ENCODE results near the gene ADARB2. TPM values are rescaled to one million over a fixed set of nuclear protein-coding genes. Genes with fewer than 3 reads are reported as not detected.

Gene ADARB2
- total and polyA plus RNA-seq, 10 of the 15 experiments (the other 5 are each of a cell fraction or from before 2014, with no cell fraction given) = 0.02 to 4.1 (median 0.76) TPM

DNA sequence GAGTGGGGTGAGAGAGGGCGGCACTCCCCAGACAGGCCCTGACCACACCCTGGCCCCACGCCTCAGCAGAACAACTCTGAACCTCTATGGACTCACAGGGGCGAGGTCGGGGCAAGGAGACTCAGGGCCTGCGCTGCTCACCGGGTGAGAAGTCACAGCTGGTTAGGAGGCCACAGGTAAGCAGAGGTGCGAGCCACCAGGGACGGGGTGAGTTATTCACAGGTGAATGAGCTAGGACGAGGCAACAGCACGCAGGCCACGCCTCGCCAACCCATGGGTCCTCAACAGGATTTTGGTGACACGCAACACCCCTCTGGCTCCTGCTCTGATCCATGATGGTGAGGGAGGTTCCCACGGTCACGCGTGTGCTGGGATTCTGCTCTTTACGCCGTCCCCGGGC, 202.5 kb downstream of the ADARB2 start:
- no peak overlapping the region for H3K27ac ChIP-seq (ENCODE audit: control insufficient read depth, insufficient read depth)
- no peaks in the 10 kb centered on the region for H3K79me2 ChIP-seq (ENCODE audit: control insufficient read depth, insufficient read depth, low read length)
- H3K4me3 ChIP-seq = no peak overlapping the region
- DNase-seq (ENCODE audit: low read depth, low spot score) (no peak), ATAC-seq (no peak), FAIRE-seq (no peak)
- SMC1A ChIA-PET (ENCODE audit: uncharacterized antibody, unreplicated experiment) = no interaction called here
- WGBS (ENCODE audit: insufficient coverage, insufficient replicate concordance, low lambda C conversion rate, missing lambda C conversion rate) = 57% methylated on average over 17 of the region's 19 CpGs
- in situ Hi-C loops (cut with MboI) = no loop called here
- no peak overlapping the region for H3K4me2 ChIP-seq (ENCODE audit: control insufficient read depth, insufficient read depth)
- no peaks in the 10 kb centered on the region; a peak in 1 of 4 replicates for H3K36me3 ChIP-seq (ENCODE audit: control insufficient read depth in 2 of 2, insufficient read depth in 2 of 2, low read length in 1 of 2)
- BruUV-seq (replicated peaks) = no TSS peak
- no peak overlapping the region for H3K9ac ChIP-seq (ENCODE audit: control insufficient read depth, insufficient read depth, low read length)
- no peaks in the 10 kb centered on the region for H3K4me1 ChIP-seq (ENCODE audit: control insufficient read depth, insufficient read depth, low read length)
- CTCF ChIA-PET = no interaction called here
- no peaks in the 10 kb centered on the region for H4K20me1 ChIP-seq (ENCODE audit: control insufficient read depth, insufficient read depth)
- POLR2A ChIA-PET = no interaction called here
- RAD21 ChIA-PET (ENCODE audit: unreplicated experiment) = no interaction called here
- no peaks in the 10 kb centered on the region for H3K9me3 ChIP-seq (replicated peaks; ENCODE audit: control insufficient read depth, insufficient read depth, low read length)
- intact Hi-C loops (cut with micrococcal nuclease; ENCODE audit: unreplicated experiment) = no loop called here
- no peaks in the 10 kb centered on the region for H3K27me3 ChIP-seq (replicated peaks in 1 of 2; ENCODE audit: control insufficient read depth in 2 of 2, insufficient read depth in 2 of 2, low read length in 1 of 2)
- no peak overlapping the region for H2AFZ ChIP-seq (ENCODE audit: control insufficient read depth, low read depth, low read length)
- TF ChIP-seq MEF2B (IDR thresholded peaks at IDR 0.05; ENCODE audit: partially characterized antibody, poor library complexity, severe bottlenecking) (no peak), TCF3 (IDR thresholded peaks at IDR 0.05; ENCODE audit: borderline replicate concordance, insufficient read depth, low read depth, low read length) (no peak), SRF (IDR thresholded peaks at IDR 0.05; ENCODE audit: low read depth in 2 of 2, low read length in 2 of 2) (no peak), WRNIP1 (IDR thresholded peaks at IDR 0.05; ENCODE audit: borderline replicate concordance, low read depth, low read length) (no peak), NFYB (IDR thresholded peaks at IDR 0.05; ENCODE audit: insufficient read depth, low read depth, low read length) (no peak), TAF1 (IDR thresholded peaks at IDR 0.05; ENCODE audit: borderline replicate concordance, low read depth, low read length) (no peak), ZNF274 (IDR thresholded peaks at IDR 0.05; ENCODE audit: insufficient read depth, insufficient read length) (no peak), CBX3 (IDR thresholded peaks at IDR 0.05; ENCODE audit: borderline replicate concordance, low read depth) (no peak)
- TF ChIP-seq, protein P1, sequence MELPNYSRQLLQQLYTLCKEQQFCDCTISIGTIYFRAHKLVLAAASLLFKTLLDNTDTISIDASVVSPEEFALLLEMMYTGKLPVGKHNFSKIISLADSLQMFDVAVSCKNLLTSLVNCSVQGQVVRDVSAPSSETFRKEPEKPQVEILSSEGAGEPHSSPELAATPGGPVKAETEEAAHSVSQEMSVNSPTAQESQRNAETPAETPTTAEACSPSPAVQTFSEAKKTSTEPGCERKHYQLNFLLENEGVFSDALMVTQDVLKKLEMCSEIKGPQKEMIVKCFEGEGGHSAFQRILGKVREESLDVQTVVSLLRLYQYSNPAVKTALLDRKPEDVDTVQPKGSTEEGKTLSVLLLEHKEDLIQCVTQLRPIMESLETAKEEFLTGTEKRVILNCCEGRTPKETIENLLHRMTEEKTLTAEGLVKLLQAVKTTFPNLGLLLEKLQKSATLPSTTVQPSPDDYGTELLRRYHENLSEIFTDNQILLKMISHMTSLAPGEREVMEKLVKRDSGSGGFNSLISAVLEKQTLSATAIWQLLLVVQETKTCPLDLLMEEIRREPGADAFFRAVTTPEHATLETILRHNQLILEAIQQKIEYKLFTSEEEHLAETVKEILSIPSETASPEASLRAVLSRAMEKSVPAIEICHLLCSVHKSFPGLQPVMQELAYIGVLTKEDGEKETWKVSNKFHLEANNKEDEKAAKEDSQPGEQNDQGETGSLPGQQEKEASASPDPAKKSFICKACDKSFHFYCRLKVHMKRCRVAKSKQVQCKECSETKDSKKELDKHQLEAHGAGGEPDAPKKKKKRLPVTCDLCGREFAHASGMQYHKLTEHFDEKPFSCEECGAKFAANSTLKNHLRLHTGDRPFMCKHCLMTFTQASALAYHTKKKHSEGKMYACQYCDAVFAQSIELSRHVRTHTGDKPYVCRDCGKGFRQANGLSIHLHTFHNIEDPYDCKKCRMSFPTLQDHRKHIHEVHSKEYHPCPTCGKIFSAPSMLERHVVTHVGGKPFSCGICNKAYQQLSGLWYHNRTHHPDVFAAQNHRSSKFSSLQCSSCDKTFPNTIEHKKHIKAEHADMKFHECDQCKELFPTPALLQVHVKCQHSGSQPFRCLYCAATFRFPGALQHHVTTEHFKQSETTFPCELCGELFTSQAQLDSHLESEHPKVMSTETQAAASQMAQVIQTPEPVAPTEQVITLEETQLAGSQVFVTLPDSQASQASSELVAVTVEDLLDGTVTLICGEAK (IDR thresholded peaks at IDR 0.05; ENCODE audit: borderline replicate concordance) = no peak
- TF ChIP-seq, protein P2, sequence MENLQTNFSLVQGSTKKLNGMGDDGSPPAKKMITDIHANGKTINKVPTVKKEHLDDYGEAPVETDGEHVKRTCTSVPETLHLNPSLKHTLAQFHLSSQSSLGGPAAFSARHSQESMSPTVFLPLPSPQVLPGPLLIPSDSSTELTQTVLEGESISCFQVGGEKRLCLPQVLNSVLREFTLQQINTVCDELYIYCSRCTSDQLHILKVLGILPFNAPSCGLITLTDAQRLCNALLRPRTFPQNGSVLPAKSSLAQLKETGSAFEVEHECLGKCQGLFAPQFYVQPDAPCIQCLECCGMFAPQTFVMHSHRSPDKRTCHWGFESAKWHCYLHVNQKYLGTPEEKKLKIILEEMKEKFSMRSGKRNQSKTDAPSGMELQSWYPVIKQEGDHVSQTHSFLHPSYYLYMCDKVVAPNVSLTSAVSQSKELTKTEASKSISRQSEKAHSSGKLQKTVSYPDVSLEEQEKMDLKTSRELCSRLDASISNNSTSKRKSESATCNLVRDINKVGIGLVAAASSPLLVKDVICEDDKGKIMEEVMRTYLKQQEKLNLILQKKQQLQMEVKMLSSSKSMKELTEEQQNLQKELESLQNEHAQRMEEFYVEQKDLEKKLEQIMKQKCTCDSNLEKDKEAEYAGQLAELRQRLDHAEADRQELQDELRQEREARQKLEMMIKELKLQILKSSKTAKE (IDR thresholded peaks at IDR 0.05; ENCODE audit: low read depth, poor library complexity, severe bottlenecking) = no peak
- TF ChIP-seq, protein P3, sequence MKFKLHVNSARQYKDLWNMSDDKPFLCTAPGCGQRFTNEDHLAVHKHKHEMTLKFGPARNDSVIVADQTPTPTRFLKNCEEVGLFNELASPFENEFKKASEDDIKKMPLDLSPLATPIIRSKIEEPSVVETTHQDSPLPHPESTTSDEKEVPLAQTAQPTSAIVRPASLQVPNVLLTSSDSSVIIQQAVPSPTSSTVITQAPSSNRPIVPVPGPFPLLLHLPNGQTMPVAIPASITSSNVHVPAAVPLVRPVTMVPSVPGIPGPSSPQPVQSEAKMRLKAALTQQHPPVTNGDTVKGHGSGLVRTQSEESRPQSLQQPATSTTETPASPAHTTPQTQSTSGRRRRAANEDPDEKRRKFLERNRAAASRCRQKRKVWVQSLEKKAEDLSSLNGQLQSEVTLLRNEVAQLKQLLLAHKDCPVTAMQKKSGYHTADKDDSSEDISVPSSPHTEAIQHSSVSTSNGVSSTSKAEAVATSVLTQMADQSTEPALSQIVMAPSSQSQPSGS (IDR thresholded peaks at IDR 0.05; ENCODE audit: low read length) = no peak
- TF ChIP-seq, protein P4, sequence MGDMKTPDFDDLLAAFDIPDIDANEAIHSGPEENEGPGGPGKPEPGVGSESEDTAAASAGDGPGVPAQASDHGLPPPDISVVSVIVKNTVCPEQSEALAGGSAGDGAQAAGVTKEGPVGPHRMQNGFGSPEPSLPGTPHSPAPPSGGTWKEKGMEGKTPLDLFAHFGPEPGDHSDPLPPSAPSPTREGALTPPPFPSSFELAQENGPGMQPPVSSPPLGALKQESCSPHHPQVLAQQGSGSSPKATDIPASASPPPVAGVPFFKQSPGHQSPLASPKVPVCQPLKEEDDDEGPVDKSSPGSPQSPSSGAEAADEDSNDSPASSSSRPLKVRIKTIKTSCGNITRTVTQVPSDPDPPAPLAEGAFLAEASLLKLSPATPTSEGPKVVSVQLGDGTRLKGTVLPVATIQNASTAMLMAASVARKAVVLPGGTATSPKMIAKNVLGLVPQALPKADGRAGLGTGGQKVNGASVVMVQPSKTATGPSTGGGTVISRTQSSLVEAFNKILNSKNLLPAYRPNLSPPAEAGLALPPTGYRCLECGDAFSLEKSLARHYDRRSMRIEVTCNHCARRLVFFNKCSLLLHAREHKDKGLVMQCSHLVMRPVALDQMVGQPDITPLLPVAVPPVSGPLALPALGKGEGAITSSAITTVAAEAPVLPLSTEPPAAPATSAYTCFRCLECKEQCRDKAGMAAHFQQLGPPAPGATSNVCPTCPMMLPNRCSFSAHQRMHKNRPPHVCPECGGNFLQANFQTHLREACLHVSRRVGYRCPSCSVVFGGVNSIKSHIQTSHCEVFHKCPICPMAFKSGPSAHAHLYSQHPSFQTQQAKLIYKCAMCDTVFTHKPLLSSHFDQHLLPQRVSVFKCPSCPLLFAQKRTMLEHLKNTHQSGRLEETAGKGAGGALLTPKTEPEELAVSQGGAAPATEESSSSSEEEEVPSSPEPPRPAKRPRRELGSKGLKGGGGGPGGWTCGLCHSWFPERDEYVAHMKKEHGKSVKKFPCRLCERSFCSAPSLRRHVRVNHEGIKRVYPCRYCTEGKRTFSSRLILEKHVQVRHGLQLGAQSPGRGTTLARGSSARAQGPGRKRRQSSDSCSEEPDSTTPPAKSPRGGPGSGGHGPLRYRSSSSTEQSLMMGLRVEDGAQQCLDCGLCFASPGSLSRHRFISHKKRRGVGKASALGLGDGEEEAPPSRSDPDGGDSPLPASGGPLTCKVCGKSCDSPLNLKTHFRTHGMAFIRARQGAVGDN (IDR thresholded peaks at IDR 0.05) = no peak

Data from GM12878 (cell line).